Ovary (tissue), 3 donors: Measurements from ENCODE around the gene LSM14A.

Experiments used
- CTCF ChIP-seq, 3 donors: fragments of 450-650 bp in 2 of 3; fragments of 200-600 bp in 1 of 3; IDR thresholded peaks; one replicate each; pipeline versions ENCODE4 v1.5.1 to v1.8.0; 2016 to 2022; ENCODE audit warnings: antibody characterized with exemption in 3 of 3, mild to moderate bottlenecking in 1 of 3
- POLR2A ChIP-seq: fragments of 450-650 bp; IDR thresholded peaks from one replicate; pipeline ENCODE4 v1.6.1; 2017; ENCODE audit warnings: antibody characterized with exemption, mild to moderate bottlenecking, moderate library complexity
- donor health status: DM: no; HTN: no; CAD: no.

- no peak for TF ChIP-seq POLR2A
- no peak for TF ChIP-seq CTCF (IDR thresholded peaks at IDR 0.05)
Measured at GRCh38 chr19:34173193-34173956, 1.1 kb downstream of the LSM14A start.
